ENCODE results near the gene ZNF214. TPM values are rescaled to one million over a fixed set of nuclear protein-coding genes. Genes with fewer than 3 reads are reported as not detected.

The ZNF214 gene
- polyA plus RNA-seq, 1 experiment, result 3.4 TPM

DNA sequence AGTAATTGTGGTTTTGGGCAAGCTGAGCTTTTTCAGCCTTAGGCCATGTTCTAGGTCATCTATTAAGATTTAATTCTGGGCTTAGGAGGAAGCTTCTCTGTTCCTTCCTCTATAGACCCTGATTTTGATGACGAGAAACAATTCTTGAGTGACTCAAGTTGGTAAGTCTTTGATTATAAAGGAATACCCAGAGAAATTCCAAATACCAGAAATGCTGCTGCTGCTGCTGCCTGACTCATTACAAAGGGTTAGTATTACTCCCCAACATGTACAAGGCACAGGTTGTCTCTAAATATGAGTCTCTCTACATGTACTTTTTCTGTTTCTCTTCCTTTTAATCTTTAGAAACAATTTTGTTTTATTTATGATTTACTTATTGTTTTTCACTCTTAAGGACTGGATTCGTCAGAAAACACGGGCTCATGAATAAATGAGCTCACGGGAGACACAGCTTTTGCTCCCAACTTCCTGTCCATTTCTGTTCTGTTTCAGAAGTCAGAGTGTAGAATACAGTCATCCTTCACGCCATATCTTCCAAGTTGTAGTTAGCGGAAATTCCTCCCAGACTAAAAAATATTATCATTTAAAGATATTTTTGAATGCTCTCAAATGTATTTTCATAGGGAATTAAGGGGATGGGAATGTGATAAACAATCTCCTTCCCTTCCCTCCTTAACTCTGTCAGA, 36.8 kb upstream of the ZNF214 start:
- Histone ChIP-seq H3K27me3 (ENCODE audit: control insufficient read depth, insufficient read depth, low read length) (no peaks in the 10 kb centered on the region), H3K4me3 (ENCODE audit: low read depth, low read length) (no peak overlapping the region), H3K27ac (ENCODE audit: low read depth, low read length) (no peak overlapping the region), H3K9me3 (ENCODE audit: control insufficient read depth, insufficient read depth, low read length) (no peaks in the 10 kb centered on the region)
- CTCF ChIA-PET, result interaction anchor here (0.6 to 2.1 kb wide), 3 partner anchors 41 to 244 kb away, joined by 3 to 6 read pairs (median 3); no protein-coding TSS in a partner anchor
- DNase-seq (ENCODE audit: low read depth, low spot score), result no peak
- POLR2A ChIA-PET, result no interaction called here
- TF ChIP-seq, protein P1, sequence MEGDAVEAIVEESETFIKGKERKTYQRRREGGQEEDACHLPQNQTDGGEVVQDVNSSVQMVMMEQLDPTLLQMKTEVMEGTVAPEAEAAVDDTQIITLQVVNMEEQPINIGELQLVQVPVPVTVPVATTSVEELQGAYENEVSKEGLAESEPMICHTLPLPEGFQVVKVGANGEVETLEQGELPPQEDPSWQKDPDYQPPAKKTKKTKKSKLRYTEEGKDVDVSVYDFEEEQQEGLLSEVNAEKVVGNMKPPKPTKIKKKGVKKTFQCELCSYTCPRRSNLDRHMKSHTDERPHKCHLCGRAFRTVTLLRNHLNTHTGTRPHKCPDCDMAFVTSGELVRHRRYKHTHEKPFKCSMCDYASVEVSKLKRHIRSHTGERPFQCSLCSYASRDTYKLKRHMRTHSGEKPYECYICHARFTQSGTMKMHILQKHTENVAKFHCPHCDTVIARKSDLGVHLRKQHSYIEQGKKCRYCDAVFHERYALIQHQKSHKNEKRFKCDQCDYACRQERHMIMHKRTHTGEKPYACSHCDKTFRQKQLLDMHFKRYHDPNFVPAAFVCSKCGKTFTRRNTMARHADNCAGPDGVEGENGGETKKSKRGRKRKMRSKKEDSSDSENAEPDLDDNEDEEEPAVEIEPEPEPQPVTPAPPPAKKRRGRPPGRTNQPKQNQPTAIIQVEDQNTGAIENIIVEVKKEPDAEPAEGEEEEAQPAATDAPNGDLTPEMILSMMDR (IDR thresholded peaks at IDR 0.05; ENCODE audit: low read depth, low read length), result no peak

DNA sequence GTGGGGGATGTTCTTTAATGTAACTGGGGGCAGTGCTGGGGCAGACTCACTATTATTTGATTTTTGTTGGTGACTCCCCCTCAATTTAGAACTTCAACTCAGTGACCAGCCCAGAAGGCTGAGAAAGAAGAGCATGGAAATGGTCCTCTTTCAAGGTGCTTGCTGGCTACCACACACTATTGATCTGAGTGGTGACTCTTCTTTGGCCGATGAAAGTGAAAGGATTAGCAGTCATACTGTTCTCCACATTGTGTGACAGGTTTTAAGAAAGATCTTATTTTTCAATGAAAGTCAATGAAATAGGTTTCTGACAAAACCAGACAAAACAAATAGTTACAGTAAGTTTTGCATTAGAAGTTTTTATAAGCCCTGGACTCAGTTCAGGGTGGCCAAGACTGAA, 30.0 kb upstream of the ZNF214 start:
- Histone ChIP-seq H3K27me3 (ENCODE audit: control insufficient read depth, insufficient read depth, low read length) (no peaks in the 10 kb centered on the region), H3K9me3 (ENCODE audit: control insufficient read depth, insufficient read depth, low read length) (no peaks in the 10 kb centered on the region), H3K4me3 (ENCODE audit: low read depth, low read length) (no peak overlapping the region), H3K27ac (ENCODE audit: low read depth, low read length) (no peak overlapping the region)
- ChIA-PET CTCF (no interaction called here), POLR2A (no interaction called here)
- no peak for DNase-seq (ENCODE audit: low read depth, low spot score)
- TF ChIP-seq, protein P1 (IDR thresholded peaks at IDR 0.05; ENCODE audit: low read depth, low read length), result no peak

DNA sequence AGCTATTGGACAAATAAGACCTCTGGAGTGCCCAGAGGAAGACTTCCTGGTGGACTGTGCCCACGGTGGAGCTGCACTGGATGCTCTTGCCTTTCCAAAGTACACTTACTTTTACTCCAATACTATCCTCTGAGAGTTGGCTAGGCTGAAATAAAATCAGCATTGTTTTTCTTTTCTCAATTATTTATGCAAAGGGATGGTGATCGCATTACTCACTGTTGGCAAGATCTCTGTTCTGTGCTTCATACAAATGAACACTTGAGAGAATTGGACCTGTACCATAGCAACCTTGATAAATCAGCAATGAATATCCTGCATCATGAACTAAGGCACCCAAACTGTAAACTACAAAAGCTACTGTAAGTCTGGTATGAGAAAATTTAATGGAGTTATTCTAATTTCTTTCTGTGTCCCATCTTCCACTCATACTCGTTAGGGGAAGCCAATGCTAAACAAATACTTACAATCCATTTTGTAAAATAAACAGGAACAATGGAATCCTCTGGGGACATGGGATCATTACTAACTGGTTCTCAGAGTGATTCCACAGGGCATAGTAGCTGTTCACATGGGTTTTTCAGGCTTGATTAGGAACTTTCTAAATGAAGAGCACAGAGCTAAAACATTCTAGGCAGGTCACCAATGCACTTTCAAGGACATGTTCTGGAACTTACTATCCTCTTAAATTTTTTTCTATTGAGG, 26.5 kb upstream of the ZNF214 start:
- POLR2A ChIA-PET, result no interaction called here
- CTCF ChIA-PET, result interaction anchor here (0.6 to 1.6 kb wide), 3 partner anchors 10 to 234 kb away, joined by 3 to 4 read pairs (median 3); no protein-coding TSS in a partner anchor
- TF ChIP-seq, protein P1 (IDR thresholded peaks at IDR 0.05; ENCODE audit: low read depth, low read length), result no peak
- Histone ChIP-seq H3K4me3 (ENCODE audit: low read depth, low read length) (no peak overlapping the region), H3K27me3 (ENCODE audit: control insufficient read depth, insufficient read depth, low read length) (no peaks in the 10 kb centered on the region), H3K27ac (ENCODE audit: low read depth, low read length) (no peak overlapping the region), H3K9me3 (ENCODE audit: control insufficient read depth, insufficient read depth, low read length) (no peaks in the 10 kb centered on the region)
- DNase-seq (ENCODE audit: low read depth, low spot score), result peak; percentile 37

DNA sequence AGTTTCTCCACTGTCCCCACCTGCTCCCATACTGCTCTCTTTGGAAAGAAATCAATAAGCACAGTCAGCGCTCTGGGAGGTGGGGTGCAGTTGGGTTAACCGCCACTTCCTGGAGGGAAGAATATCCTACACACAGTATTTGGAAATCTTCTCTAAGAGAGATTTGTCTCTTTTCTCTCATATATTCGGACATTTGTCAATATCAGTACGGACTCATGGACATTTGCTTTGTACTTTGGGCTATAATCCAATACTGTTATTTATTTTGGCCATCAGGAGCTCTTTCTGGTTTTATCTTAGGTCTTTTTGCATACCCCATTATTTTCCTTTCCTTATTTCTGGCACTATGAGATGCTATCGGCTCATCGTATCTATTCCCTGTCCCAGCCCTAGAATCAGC, 13.9 kb upstream of the ZNF214 start:
- no peak overlapping the region for H3K27ac ChIP-seq (ENCODE audit: low read depth, low read length)
- no peaks in the 10 kb centered on the region for H3K9me3 ChIP-seq (ENCODE audit: control insufficient read depth, insufficient read depth, low read length)
- DNase-seq (ENCODE audit: low read depth, low spot score), result no peak
- no peak overlapping the region for H3K4me3 ChIP-seq (ENCODE audit: low read depth, low read length)
- CTCF ChIA-PET, result no interaction called here
- POLR2A ChIA-PET, result no interaction called here
- TF ChIP-seq, protein P1 (IDR thresholded peaks at IDR 0.05; ENCODE audit: low read depth, low read length), result no peak
- H3K27me3 ChIP-seq (ENCODE audit: control insufficient read depth, insufficient read depth, low read length), result peaks cover 15% of the 10 kb centered on the region

DNA sequence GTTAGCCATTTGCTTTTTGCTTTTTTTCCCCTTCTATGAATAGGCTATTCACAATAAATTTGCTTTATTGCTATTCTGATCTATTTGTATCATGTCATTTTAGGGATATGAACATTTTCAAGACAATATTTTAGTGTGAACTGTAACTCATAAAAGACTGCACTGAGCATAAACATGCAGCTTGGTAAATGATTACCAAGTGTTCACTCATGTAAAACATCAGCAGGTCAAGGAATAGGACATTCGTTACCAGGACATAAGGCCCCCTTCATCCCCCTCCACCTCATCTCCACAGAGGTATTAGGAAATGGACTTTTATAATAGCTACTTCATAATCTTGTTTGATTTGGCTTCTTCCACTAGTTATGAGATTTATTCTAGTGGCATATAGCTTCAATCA, 12.5 kb upstream of the ZNF214 start:
- no peak overlapping the region for H3K27ac ChIP-seq (ENCODE audit: low read depth, low read length)
- peaks cover 13% of the 10 kb centered on the region for H3K27me3 ChIP-seq (ENCODE audit: control insufficient read depth, insufficient read depth, low read length)
- no peak for DNase-seq (ENCODE audit: low read depth, low spot score)
- H3K4me3 ChIP-seq (ENCODE audit: low read depth, low read length), result no peak overlapping the region
- TF ChIP-seq, protein P1 (IDR thresholded peaks at IDR 0.05; ENCODE audit: low read depth, low read length), result no peak
- H3K9me3 ChIP-seq (ENCODE audit: control insufficient read depth, insufficient read depth, low read length), result no peaks in the 10 kb centered on the region
- ChIA-PET CTCF (interaction anchor here (1.0 kb wide), 1 partner anchor 220 kb away, joined by 3 read pairs; no protein-coding TSS in a partner anchor), POLR2A (no interaction called here)

All from AG04450 (cell line).